H1 (cell line): ENCODE measurements around the gene CAV1. TPM values are rescaled to one million over a fixed set of nuclear protein-coding genes. Genes with fewer than 3 reads are reported as not detected.

ENCODE experiments used
- CTCF ChIA-PET: fragments of 300-600 bp; sonication (Branson Sonifier 250); formaldehyde crosslinking; loops from one replicate; lab custom pipeline; 2021; ENCODE audit not compliant: partially characterized antibody; lab: Charles Lee
- POLR2A ChIA-PET: fragments of 300-600 bp; sonication (Branson Sonifier 250); formaldehyde crosslinking; loops from one replicate; lab custom pipeline; 2021; ENCODE audit warnings: inconsistent platforms; ENCODE audit not compliant: partially characterized antibody; lab: Charles Lee
- DNase-seq, 2 experiments: peaks; one replicate each; pipeline versions ENCODE4 v3.0.0 to v3.0.0-alpha.2; 2010 to 2022; ENCODE audit warnings: low spot score in 2 of 2, low read depth in 1 of 2, mixed read lengths in 1 of 2
- FAIRE-seq: peaks from 2 replicates; lab custom pipeline; 2011; peaks lifted over from hg19 to GRCh38; lab: Jason Lieb, UNC
- H2AFZ ChIP-seq: 2 replicates; pipeline ENCODE4 v1.8.1; 2012; ENCODE audit warnings: low read length, inconsistent platforms
- H2AK5ac ChIP-seq: 2 replicates; pipeline ENCODE4 v1.6.1; 2013; ENCODE audit warnings: low read depth, low read length
- H2BK120ac ChIP-seq: replicated peaks from 2 replicates; pipeline ENCODE3; 2013; ENCODE audit warnings: low read depth, low read length, inconsistent platforms
- H2BK12ac ChIP-seq: 2 replicates; pipeline ENCODE4 v1.6.1; 2013; ENCODE audit warnings: low read depth, low read length
- H2BK15ac ChIP-seq: 2 replicates; pipeline ENCODE4 v1.6.1; 2013; ENCODE audit warnings: low read length
- H2BK20ac ChIP-seq: 2 replicates; pipeline ENCODE4 v1.6.1; 2013; ENCODE audit warnings: low read length
- H2BK5ac ChIP-seq: 2 replicates; pipeline ENCODE4 v1.6.1; 2013; ENCODE audit warnings: low read depth, low read length
- H3K14ac ChIP-seq: 2 replicates; pipeline ENCODE4 v1.6.1; 2013; ENCODE audit warnings: inconsistent platforms; ENCODE audit not compliant: insufficient read length
- H3K18ac ChIP-seq: 2 replicates; pipeline ENCODE4 v1.6.1; 2013; ENCODE audit warnings: low read length; ENCODE audit errors: extremely low read depth
- H3K23ac ChIP-seq: 2 replicates; pipeline ENCODE4 v1.6.1; 2013; ENCODE audit warnings: inconsistent platforms; ENCODE audit not compliant: insufficient read length
- H3K23me2 ChIP-seq: 2 replicates; pipeline ENCODE4 v1.6.1; 2013; ENCODE audit warnings: low read depth, low read length
- H3K27ac ChIP-seq: 2 replicates; pipeline ENCODE4 v1.6.1; 2011; ENCODE audit warnings: low read depth, low read length, inconsistent platforms
- H3K27me3 ChIP-seq, 4 experiments: replicated peaks in 1 of 4; 1 replicate in 1 of 4; 2 replicates in 3 of 4; pipeline versions ENCODE4 v1.6.1 to v1.8.1; 2011 to 2013; ENCODE audit warnings: low read length in 3 of 4, mild to moderate bottlenecking in 3 of 4, inconsistent platforms in 2 of 4, mixed read lengths in 2 of 4, moderate library complexity in 1 of 4; ENCODE audit not compliant: control insufficient read depth in 3 of 4, insufficient read depth in 3 of 4; ENCODE audit errors: extremely low read depth in 1 of 4
- H3K36me3 ChIP-seq, 4 experiments: 2 replicates each; pipeline versions ENCODE4 v1.6.1 to v1.8.1; 2011 to 2013; ENCODE audit warnings: mild to moderate bottlenecking in 4 of 4, low read length in 3 of 4, moderate library complexity in 2 of 4, control low read depth in 1 of 4, inconsistent platforms in 1 of 4; ENCODE audit not compliant: insufficient read depth in 4 of 4, control insufficient read depth in 2 of 4
- H3K4ac ChIP-seq: replicated peaks from 2 replicates; pipeline ENCODE3; 2013; ENCODE audit warnings: low read length, low read depth, mixed read lengths, inconsistent platforms; ENCODE audit not compliant: insufficient read length
- H3K4me1 ChIP-seq, 4 experiments: replicated peaks in 1 of 4; 1 replicate in 1 of 4; 2 replicates in 3 of 4; pipeline versions ENCODE4 v1.6.1 to v1.8.1; 2011 to 2013; ENCODE audit warnings: low read length in 3 of 4, inconsistent platforms in 2 of 4, mixed read lengths in 1 of 4; ENCODE audit not compliant: insufficient read depth in 4 of 4, control insufficient read depth in 3 of 4
- H3K4me2 ChIP-seq, 2 experiments: 2 replicates each; pipeline versions ENCODE4 v1.6.1 to v1.8.1; 2011 to 2013; ENCODE audit warnings: low read depth in 2 of 2, low read length in 2 of 2, control low read depth in 1 of 2, inconsistent platforms in 1 of 2, mild to moderate bottlenecking in 1 of 2; ENCODE audit not compliant: insufficient read depth in 1 of 2
- H3K4me3 ChIP-seq, 4 experiments: fragments of 200-600, 300-600 bp in 1 of 4; sonication (generic), shearing (Covaris generic), sonication (Bioruptor Twin) in 1 of 4; 2 replicates each; pipeline versions ENCODE4 v1.5.1 to v1.8.1; 2011 to 2016; ENCODE audit warnings: low read length in 4 of 4, low read depth in 3 of 4, control low read depth in 2 of 4, inconsistent platforms in 2 of 4, mild to moderate bottlenecking in 2 of 4, mixed read lengths in 1 of 4, moderate library complexity in 1 of 4; ENCODE audit not compliant: insufficient read depth in 2 of 4; ENCODE audit errors: extremely low read depth in 1 of 4
- H3K56ac ChIP-seq: replicated peaks from 2 replicates; pipeline ENCODE3; 2013; ENCODE audit warnings: low read depth, mild to moderate bottlenecking, mixed read lengths, low read length, inconsistent platforms; ENCODE audit not compliant: insufficient read length
- H3K79me1 ChIP-seq: 2 replicates; pipeline ENCODE4 v1.6.1; 2013; ENCODE audit warnings: low read depth, low read length, control low read depth
- H3K79me2 ChIP-seq, 2 experiments: 2 replicates each; pipeline versions ENCODE4 v1.6.1 to v1.8.1; 2012 to 2013; ENCODE audit warnings: low read length in 2 of 2, mild to moderate bottlenecking in 2 of 2, inconsistent platforms in 1 of 2; ENCODE audit not compliant: insufficient read depth in 2 of 2, control insufficient read depth in 1 of 2
- H3K9ac ChIP-seq, 4 experiments: replicated peaks in 1 of 4; 1 replicate in 1 of 4; 2 replicates in 3 of 4; pipeline versions ENCODE4 v1.6.1 to v1.8.1; 2011 to 2013; ENCODE audit warnings: low read depth in 3 of 4, low read length in 3 of 4, control low read depth in 2 of 4, mild to moderate bottlenecking in 2 of 4, moderate library complexity in 2 of 4, inconsistent platforms in 1 of 4; ENCODE audit errors: extremely low read depth in 1 of 4
- H3K9me3 ChIP-seq, 2 experiments: 2 replicates each; pipeline versions ENCODE4 v1.6.1 to v1.8.1; 2012 to 2013; ENCODE audit warnings: mild to moderate bottlenecking in 2 of 2, moderate library complexity in 2 of 2, control low read depth in 1 of 2, inconsistent platforms in 1 of 2, low read depth in 1 of 2, low read length in 1 of 2, mixed read lengths in 1 of 2; ENCODE audit not compliant: insufficient read depth in 2 of 2
- H4K20me1 ChIP-seq, 2 experiments: replicated peaks in 1 of 2; 2 replicates each; pipeline versions ENCODE3 to v1.8.1; 2011 to 2013; ENCODE audit warnings: inconsistent platforms in 2 of 2, low read length in 2 of 2, mild to moderate bottlenecking in 1 of 2; ENCODE audit not compliant: insufficient read depth in 2 of 2, control insufficient read depth in 1 of 2
- H4K5ac ChIP-seq: 2 replicates; pipeline ENCODE4 v1.6.1; 2013; ENCODE audit warnings: low read length, low read depth, mixed read lengths, inconsistent platforms; ENCODE audit not compliant: insufficient read length
- H4K8ac ChIP-seq: 2 replicates; pipeline ENCODE4 v1.8.0; 2013; ENCODE audit warnings: mild to moderate bottlenecking, moderate library complexity, low read length, inconsistent platforms; ENCODE audit not compliant: insufficient read depth; ENCODE audit errors: extremely low read depth
- H4K91ac ChIP-seq: replicated peaks from 2 replicates; pipeline ENCODE3; 2013; ENCODE audit warnings: low read length, mixed read lengths, inconsistent platforms; ENCODE audit not compliant: insufficient read length
- BCL11A ChIP-seq, 2 experiments: IDR thresholded peaks; one replicate each; pipeline ENCODE4 v1.6.1; 2011; ENCODE audit warnings: low read depth in 2 of 2, low read length in 2 of 2, mild to moderate bottlenecking in 2 of 2
- SIN3A ChIP-seq, 2 experiments: IDR thresholded peaks in 1 of 2; conservative IDR thresholded peaks in 1 of 2; 2 replicates each; pipeline ENCODE4 v1.6.1; 2011 to 2012; ENCODE audit warnings: low read length in 2 of 2, improper control_type of control experiment in 1 of 2, low read depth in 1 of 2, mild to moderate bottlenecking in 1 of 2
- WGBS, 2 experiments: shearing (Covaris generic) in 1 of 2; methylation state at CpG; one replicate each; pipeline versions ENCODE4 v1.1.6 to v1.1.7; 2013 to 2015; ENCODE audit warnings: low lambda C conversion rate in 2 of 2, mixed read lengths in 2 of 2, inconsistent platforms in 1 of 2, low coverage in 1 of 2, missing lambda C conversion rate in 1 of 2; ENCODE audit not compliant: insufficient replicate concordance in 2 of 2, insufficient coverage in 1 of 2, insufficient read length in 1 of 2; ENCODE audit errors: extremely low coverage in 1 of 2, missing lambda C conversion rate in 1 of 2; 5-methylcytosine and 5-hydroxymethylcytosine counted together
- polyA plus RNA-seq, 7 experiments: library from polyadenylated mRNA; depleted of rRNA in 3 of 7; stranded (reverse) in 5 of 7; unstranded in 2 of 7; fragments of >200 nt in 5 of 7; fragments of 200-250 nt in 2 of 7; gene quantifications; 1 replicate in 5 of 7; 2 replicates in 1 of 7; 4 replicates in 1 of 7; pipeline versions ENCODE4 v1.2.1 to v1.2.3, GENCODE V29; 2011 to 2013; ENCODE audit warnings: missing spikeins in 2 of 7, mixed read lengths in 2 of 7
- total RNA-seq: library from RNA; stranded (reverse); fragmentation: NEBNext Ultra II Directional; extraction: Animal tissue kit (Norgen Biotek cat#: 25700); gene quantifications from 2 replicates; pipeline ENCODE4 v1.2.1, GENCODE V29; 2021

CAV1 gene
- total and polyA plus RNA-seq, 2 of the 8 experiments (the other 6 are each of a cell fraction or from before 2014, with no cell fraction given): 16.3 to 21.8 TPM

DNA sequence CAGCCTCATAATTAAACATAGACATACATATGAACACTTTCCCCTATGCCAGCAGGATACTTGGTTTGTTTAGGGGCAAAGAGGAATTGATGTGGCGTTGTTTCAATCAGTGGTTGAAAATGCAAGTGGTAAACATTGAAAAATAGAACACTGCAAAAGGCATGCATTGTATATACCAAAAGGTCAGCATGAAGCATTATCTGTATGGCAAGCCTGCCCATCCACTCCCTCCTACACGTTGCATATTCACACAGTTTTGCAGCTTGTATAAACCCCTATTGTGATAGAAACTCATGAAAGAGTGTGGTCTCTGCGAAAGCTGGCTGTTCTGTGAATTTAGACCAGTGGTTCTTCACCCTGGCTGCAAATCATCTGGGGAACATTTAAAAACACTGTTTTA is 17.1 kb downstream of the CAV1 start:
- Histone ChIP-seq H3K18ac (no peak overlapping the region), H3K4me2 (no peak overlapping the region), H3K27me3 (no peaks in the 10 kb centered on the region), H3K9ac (no peak overlapping the region), H3K4me1 (no peaks in the 10 kb centered on the region), H3K23ac (no peak overlapping the region), H2BK12ac (no peak overlapping the region), H4K20me1 (no peaks in the 10 kb centered on the region), H2BK120ac (no peak overlapping the region), H2BK20ac (no peak overlapping the region), H2AK5ac (no peak overlapping the region), H4K91ac (no peak overlapping the region), H2BK5ac (no peak overlapping the region), H4K8ac (no peak overlapping the region), H3K27ac (no peak overlapping the region), H3K9me3 (no peaks in the 10 kb centered on the region), H3K4me3 (no peak overlapping the region), H3K36me3 (no peaks in the 10 kb centered on the region), H3K79me1 (no peaks in the 10 kb centered on the region), H2BK15ac (no peak overlapping the region), H3K23me2 (no peaks in the 10 kb centered on the region), H3K56ac (no peak overlapping the region), H3K4ac (no peak overlapping the region), H4K5ac (no peak overlapping the region), H2AFZ (no peak overlapping the region), H3K79me2 (no peaks in the 10 kb centered on the region), H3K14ac (no peak overlapping the region)
- TF ChIP-seq SIN3A (conservative IDR thresholded peaks at IDR 0.05 in 1 of 2, IDR thresholded peaks at IDR 0.05 in 1 of 2; ENCODE audit: low read depth in 1 of 2, low read length in 2 of 2) (no peak), BCL11A (IDR thresholded peaks at IDR 0.05; ENCODE audit: low read depth in 2 of 2, low read length in 2 of 2) (no peak)
- ChIA-PET POLR2A (no interaction called here), CTCF (interaction anchor here (0.6 to 1.1 kb wide), 3 partner anchors 15 to 362 kb away, joined by 3 to 4 read pairs (median 3); no protein-coding TSS in a partner anchor)
- DNase-seq: no peak
- WGBS, 2 experiments: 88% methylated on average over 3 of the region's 3 CpGs; no CpG with 5 or more reads in 1 of the 2 experiments
- no peak for FAIRE-seq
